NCI-H146 treated with DMSO at 0.1 percent for 48 hours (cell line): ENCODE data around the gene SPATA46.

Experiments used
- DNase-seq: peaks from one replicate; lab custom pipeline; 2025; ENCODE audit not compliant: unreplicated experiment; lab: John Stamatoyannopoulos, UW

Gene SPATA46

DNA sequence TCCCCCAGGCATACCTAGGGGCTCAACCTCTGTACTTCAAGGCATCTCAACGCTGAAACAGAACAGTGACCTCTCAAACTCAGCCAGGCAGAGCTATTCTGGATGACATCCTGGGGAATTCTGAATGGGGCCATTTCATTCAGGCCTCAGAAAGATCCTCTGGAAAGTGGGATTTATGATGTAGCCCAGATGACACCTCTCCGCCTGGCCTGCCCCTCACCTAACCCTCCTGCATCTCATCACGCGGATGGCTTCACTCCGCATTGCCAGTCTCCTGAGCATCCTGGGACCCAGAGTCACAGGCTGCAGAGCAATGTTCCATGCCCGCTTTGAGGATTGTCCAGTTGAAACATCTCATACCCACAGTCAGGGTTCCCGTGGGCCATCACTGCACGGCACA is 1.2 kb downstream of the SPATA46 start:
- DNase-seq: no peak

DNA sequence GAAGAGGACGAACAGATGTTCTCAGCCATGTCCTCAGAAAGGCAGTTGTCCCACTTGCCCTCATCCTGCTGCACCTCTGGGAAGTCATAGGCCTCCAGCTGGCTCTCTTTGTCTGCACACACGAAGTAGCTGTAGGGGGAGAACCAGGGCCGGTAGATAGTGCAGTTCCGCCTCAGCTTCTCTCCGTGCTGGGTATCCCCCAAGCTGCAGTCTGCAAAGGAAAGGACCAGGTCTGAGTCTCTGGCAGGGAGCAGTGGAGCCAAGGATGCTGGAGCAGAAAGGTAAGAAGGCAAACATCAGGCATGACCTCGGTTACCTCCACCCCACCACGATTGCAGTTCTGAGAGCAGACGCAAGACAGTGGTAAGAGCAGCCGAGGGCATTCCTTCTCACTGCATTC is 2.2 kb downstream of the SPATA46 start:
- no peak for DNase-seq

DNA sequence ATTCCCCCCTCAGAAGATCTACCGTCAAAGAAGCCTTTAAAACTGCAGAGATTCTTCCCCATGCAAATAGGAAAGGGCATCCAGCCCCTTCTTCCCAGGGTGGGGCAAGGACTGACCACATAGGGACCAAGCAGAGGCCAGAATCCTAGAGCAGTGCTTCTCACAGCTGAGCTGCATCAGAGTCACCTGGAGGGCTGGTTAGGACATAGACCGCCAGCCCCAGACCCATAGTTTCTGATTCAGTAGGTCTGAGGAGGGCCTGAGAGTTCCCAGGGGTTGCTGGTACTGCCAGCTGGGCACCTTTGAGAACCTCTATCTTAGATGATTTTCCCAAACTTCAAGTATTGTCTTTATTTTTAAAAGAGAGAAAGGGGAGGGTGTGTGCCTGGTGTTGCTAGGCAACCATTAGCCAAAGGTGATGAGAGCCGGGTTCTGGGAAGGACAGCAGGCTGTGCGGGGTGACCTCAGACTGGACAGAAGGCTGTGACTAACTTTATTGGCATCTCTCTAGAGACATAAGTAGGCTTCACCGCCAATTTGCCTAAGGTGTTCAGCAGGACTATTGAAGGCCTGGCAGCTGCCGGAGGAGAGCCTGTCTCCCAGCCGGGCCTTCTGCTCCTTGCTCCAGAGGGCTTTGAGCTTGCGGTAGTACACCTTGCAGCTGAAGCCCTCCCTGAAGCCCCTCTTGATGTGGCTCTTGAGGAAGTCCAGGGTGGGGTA is 3.0 kb downstream of the SPATA46 start:
- DNase-seq: no peak

DNA sequence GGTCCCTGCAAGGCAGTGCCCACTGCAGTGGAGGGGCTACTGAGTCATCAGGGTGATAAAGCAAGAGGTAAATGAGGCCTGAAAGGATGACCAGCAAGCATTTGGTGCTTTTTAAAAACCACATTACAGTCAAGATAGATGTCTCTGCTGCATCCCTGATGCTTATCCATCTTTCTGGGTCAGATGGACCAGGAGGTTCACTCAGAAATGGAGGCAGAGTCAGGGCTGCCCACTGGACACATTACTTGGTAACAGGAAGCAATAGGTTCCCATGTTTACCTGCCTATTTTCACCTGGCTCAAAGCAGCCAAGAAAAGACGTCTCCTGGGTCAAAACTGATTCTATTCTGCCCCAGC is 3.6 kb downstream of the SPATA46 start:
- no peak for DNase-seq

DNA sequence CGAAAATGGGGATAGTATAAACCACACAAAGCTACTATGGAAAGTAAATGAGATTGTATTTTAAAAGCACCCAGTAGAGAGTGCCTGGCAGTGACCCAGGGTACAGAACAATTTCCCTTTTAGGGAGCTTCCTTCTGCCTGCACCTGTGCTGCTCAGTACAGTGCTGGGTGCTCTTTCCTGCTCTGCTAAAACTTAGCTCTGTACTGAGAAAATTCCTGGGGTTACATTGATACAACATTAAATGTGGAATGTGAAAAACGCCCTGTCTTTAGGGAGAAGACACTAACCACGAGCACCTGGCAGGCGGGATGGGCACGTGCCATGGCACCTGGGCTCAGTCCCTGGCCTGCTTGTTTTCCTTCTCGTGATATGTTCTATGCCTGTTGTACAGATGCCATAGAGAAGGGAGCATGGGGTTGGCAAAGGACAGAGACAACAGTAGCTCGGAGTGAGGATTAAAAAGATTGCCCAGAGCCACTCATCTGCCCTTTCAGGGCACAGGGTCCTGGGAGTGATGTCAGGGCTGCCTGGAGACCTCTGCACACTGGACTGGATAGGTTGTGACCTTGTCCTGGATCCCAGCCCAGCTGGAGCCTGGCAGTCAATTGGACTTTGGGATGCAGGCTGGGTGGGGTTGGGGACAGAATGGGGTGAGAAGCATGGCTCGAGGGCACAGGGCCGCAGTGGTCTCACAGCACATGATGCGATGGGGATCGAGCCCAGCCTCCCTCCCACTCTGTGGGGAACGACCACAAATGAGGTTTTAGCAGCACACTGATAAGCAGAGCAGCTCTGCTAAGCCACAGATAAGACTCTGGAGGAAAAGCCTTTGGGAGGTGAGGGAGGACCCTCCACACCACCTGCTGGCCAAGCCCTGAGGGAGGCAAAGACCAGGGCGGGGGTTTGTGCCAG is 4.2 kb downstream of the SPATA46 start:
- DNase-seq: no peak

DNA sequence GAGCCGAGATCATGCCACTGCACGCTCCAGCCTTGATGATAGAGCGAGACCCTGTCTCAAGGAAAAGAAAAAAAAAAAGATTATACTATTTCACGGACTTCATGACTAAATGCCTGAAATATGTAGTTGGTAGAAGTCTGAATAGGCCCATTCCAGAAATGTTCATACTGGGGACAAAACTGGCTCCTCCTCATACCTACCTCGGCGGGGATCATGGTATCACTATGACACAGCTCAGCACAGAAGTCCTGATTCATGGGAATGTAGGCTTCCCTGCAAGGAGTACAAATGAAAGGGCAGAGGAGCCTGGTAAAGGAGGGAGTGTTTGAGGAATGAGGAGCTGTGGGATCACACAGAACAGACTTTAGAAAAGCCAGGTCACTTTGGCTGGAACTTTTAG is 5.0 kb downstream of the SPATA46 start:
- no peak for DNase-seq

DNA sequence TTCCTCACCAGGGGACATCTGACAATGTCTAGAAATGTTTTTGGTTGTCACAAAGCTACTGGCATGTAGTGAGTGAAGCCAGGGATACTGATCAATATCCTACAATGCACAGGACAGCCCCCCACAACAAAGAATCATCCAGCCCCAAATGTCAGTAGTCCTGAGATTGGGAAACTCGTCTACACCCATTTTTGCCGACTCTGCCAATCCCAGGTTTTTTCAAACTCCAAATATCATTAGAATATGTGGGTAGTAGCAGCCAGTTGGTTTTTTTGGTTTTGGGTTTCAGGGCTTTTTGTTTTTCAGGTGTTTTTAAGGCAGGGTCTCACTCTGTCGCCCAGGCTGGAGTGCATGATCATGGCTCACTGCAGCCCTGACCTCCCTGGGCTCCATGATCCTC is 5.9 kb downstream of the SPATA46 start:
- DNase-seq: no peak

DNA sequence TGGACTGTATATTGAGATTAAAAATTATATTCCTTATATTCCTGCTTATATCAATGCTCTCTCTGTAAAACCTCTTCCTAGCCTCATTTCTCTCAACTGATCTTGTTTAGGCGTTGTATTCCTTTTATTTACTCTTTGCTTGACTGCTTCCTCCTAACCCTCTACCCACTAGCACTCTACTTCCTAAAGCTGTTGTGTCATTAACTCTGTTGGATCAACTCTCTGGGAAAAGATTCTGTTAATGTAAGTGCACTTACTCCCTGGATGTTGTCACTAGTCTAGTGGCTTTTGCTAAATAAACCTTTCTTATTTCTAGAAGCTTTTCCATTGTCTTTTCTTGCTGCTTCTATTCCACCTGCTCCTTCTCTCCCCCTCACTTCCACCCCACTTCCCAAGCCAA is 6.5 kb downstream of the SPATA46 start:
- DNase-seq: no peak

DNA sequence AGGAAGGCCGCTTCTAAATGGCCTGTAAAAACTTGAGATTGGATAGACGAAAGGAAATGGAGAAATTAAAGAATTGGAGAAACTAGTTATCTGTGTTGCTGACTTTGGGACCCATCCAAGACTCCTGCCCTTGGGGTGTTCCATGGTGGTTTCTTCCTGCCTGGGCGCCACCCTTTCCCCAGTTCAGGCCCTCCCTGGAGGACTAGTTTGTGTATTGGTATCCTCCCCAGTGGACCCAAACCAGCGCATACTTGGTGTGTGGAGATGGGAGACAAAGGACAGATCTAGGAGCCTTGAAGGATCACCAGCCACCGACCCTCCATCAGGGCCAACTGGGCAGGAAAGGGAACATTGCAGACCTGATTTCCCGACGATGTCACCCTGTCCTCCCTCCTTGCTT is 7.1 kb downstream of the SPATA46 start:
- no peak for DNase-seq

DNA sequence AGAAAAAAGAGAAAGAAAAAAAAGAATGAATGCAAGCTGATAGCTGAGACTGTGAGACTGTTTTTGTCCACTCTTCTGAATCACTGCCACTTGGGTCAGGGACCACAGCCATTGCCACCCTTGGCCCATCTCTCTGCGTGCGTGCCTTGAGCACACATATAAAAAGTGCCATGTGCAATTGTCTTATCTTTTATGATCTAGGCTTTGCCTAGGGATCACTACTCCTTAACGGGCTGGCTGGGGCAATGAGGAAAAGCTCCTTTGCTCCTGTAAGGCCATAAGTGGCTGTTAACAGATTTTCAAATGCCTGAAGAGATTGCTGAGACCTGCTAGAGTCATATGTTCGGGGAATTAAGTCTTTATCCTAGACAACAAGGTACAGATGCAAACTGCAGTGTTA is 8.2 kb downstream of the SPATA46 start:
- DNase-seq: no peak

DNA sequence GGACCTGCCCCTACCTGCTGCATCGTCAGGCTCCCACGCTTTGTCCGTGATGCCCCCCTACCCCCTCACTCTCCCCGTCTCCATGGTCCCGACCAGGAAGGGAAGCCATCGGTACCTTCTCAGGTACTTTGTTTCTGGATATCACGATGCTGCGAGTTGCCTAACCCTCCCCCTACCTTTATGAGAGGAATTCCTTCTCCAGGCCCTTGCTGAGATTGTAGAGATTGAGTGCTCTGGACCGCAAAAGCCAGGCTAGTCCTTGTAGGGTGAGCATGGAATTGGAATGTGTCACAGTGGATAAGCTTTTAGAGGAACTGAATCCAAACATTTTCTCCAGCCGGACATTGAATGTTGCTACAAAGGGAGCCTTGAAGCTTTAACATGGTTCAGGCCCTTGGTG is 8.9 kb downstream of the SPATA46 start:
- no peak for DNase-seq

DNA sequence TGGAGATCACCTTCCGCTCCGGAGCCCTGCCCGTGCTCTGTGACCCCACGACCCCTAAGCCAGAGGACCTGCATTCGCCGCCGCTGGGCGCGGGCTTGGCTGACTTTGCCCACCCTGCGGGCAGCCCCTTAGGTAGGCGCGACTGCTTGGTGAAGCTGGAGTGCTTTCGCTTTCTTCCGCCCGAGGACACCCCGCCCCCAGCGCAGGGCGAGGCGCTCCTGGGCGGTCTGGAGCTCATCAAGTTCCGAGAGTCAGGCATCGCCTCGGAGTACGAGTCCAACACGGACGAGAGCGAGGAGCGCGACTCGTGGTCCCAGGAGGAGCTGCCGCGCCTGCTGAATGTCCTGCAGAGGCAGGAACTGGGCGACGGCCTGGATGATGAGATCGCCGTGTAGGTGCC is 9.6 kb downstream of the SPATA46 start:
- DNase-seq: no peak

DNA sequence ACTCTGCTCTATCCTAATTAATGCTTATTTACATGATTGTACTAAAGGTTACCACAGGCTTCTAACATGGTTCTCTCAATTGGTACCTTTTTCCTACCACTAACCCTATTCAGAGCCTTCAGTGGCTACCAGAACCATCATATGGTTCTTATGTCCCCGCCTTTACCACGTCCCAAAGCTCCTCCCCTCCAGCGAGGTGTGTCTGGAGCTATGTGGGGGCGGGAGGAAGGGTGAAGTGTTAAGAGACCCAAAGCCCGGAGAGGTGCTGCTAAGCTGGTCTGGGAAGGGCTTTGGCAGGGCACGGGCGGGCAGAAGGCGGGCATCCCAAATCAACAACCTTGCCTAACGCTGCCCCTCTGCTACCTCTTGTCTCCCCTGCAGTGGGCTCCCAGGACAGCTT is 10.0 kb downstream of the SPATA46 start:
- no peak for DNase-seq

DNA sequence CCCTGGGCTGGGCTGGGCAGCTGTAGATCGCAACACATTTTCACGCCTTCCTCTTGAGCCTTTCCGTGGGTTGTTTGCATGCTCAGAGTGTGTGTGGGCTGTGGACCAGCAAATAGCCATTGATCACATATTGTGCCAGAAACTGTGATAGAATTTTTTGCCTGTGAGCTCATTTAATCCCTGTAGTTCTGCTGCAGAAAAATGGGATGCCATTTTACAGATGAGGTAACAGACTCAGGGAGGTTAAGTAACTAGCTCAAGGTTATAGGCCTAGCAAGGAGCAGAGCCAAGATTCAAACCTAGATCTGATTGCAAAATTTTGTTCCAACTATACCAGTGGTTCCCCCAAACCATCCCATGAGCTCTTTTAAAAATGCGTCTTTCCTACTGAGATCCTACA is 10.5 kb downstream of the SPATA46 start:
- DNase-seq: no peak

DNA sequence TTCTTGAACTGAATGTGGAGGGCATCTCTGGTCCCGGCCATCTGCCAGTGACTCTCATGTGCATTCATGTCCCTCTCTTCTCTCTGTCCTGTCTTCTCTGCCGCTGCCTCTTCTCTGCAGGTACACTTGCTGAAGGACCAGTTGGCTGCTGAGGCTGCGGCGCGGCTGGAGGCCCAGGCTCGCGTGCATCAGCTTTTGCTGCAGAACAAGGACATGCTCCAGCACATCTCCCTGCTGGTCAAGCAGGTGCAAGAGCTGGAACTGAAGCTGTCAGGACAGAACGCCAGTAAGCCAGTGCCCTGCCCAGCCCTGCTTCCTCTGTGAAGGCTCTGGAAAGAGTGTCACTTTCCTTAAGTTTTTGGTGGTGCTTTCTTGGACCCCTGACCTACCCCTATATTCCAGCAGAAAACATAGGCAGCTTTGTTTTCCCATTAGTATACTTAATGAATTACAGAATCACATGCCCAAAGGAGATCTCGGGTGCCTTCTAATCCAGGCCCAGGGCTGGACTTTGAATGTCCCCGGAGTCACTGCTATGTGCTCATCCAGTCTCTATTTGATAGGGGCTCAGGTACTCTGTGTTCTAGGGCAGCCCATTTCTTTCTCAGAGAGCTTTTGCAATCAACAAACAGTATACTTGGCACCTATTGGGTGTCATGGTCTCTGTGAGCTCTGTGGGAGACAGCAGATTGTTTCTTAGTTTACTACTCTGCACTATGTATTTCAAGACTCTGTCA is 11.2 kb downstream of the SPATA46 start:
- no peak for DNase-seq

DNA sequence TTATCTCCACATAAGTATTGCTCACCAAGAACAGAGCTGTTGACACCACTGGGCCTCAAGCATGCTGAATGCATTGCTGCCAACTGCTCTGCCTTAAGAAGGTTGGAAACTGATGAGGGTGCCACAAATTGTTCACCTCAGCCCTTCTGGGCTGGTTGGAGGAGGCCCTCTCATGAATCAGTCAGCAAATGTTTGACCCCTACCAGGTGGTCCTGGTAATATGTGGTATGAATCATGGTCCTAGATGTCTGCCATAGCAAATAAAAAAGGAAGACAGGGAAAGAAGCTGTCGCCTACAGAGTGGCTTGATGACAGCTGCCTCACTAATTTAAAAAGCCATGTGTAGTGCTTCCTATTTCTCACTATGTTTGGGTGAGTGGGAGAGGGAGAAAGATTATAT is 12.2 kb downstream of the SPATA46 start:
- no peak for DNase-seq

DNA sequence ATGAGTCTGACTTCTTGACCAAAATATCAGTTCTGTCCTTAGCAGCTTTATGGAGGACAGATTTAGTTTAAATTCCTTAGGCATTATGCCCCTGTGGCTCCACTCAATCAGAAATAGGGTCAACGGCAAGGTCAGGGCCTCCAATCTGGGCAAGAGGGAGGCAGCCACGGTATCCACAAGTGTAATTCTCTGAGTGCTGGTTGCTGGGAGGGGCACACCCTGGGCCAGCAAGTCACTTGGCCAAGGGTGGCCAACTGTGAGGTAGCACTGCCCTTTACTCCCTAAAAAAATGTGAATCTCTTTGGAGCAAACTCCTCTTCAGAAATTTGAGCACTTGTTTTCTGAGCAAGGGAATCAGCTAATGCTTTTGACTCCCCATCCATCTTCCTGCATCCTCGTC is 12.8 kb downstream of the SPATA46 start:
- no peak for DNase-seq

DNA sequence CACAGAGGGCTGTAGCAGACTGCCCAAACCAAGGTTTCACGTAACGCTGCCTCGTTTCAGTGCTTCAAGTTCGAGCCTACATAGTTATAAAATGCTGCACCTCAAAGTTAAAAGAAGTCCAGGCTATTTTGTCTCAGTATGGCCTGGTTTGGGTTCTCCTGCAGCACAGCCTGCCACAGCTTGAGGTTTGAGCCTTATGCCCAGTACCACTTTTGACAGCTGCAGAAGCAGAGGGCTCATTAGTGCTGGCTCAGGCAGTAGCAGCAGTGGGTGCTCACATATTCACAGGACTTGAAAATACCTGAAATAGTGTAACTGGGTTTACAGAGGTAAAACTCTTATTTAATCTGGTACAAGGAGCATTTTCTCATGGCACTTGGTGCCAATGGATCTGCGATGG is 15.3 kb downstream of the SPATA46 start:
- no peak for DNase-seq

DNA sequence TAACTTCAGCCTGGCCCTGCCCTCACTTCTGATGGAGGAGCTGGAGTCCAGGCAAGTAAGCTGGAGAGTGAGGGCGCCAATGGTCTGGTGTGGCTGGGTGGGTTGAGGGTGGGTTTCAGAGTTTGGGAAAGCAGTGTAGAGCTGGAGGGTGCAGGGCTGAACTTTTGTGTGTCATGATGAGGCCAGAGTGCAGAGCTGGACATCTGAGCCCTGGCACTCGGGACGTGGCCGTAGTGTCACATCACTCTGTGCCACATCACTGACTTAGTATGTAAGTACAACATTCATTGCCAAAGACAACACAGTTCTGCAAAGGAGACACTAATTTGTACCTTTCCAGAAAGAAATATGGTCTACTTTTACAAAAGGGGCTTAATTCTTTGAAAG is 15.8 kb downstream of the SPATA46 start:
- DNase-seq: no peak

DNA sequence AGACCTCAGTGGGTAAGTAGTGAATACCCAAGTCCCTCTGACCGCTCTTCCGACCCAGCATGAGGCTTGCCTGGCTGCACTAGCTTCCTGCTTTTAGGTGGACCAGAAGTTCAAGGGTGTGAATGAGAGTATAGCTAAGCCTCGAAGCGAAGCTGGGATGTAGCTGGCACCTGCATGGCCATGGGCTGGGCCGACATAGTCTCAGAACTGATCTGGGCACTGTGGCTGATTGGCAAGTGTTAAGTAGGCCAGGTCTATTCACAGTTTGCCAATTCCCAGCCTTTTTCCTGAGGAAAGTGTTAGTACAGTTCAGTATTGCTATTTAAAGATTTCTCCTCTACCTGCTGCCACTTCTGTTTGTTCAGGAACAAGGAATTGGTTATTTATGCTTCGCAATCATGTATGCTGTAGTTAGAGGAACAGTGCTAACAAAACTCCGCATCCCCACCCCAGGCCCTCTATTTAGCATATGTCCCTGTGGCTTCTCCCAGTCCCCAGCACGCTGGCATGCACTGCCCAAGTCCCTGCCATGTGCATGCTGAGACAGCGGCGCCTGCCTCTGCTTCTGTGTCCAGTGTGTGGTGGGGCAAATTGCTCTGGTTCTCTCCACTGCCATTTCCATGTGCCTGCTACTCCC is 16.3 kb downstream of the SPATA46 start:
- no peak for DNase-seq

DNA sequence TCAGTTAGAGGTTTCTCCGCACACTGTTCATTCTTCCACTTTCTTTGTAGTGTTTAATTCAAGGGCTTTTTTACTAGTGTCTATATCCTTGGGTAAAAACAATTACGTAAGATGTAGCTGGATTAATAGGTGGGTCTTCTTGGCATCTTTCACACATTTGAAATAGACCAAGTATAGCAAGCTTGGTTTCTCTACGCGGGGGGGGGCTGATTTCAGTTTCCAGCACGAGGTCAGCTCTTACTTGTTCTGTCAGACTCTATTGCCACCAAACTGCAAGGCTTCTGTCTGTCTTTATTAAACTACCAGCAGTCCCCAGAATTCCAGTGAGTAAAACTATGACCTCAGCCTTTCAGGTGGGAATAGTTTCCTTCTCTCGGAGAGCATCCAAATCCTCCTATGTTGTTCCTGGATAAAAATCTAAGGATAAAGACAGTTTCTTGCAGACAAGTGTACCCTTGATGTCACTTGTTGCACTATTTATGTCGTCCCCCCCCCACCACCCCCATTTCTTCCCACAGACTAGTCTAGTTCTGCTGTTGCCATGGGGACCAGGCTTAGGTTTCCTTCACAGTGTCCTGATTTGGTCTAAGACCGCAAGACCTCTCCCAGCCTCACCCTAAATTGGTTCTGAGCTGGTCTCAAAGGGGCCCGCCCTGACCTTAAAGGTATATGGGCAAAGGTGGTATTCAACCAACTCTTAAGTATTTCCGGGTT is 17.0 kb downstream of the SPATA46 start:
- DNase-seq: no peak
